Muscle of back (tissue), 11 donors: ENCODE results near the gene COA4. TPM values are rescaled to one million over a fixed set of nuclear protein-coding genes. Genes with fewer than 3 reads are reported as not detected.

Experiments
- DNase-seq, 3 donors: peaks; one replicate each; pipeline versions ENCODE4 v3.0.0 to v3.0.0-alpha.2; 2013
- polyA plus RNA-seq, 10 donors: library from polyadenylated mRNA; unstranded; fragments of 120-200 nt; gene quantifications; one replicate each; pipeline ENCODE4 v1.2.1, GENCODE V29; 2013; ENCODE audit not compliant: insufficient read length in 10 of 10

Gene COA4
- polyA plus RNA-seq, 10 donors, result 66.5 to 79.2 (median 71.1) TPM

DNA sequence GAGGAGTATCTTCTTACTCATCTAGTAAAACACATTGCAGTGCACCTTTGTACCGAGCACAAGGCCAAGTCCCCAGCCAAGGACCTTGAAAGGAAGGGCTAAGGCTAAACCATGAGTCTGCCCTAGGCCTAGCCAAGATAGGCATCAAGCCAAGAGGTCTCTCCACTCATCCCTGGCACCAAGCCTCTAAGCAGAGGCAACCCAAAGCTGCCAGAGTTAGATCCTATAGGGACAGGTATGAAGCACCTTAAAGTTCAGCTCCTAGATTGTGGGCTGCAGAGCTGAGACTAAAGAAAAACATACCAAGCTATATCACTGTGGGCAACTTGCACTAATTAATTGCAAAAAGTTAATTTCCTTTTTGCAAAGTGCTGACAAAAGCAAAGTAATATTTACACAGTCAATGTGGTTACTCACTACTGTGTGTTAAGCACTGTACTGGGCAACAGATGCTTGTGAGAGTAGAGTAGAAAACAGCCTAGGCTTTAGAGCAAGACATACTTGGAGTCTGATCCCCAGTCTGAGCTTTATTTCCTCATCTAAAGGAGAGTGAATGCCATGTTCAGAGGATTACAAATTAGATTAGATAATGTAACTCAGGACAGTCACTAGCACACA lies 7.2 kb downstream of the COA4 start:
- no peak for DNase-seq

DNA sequence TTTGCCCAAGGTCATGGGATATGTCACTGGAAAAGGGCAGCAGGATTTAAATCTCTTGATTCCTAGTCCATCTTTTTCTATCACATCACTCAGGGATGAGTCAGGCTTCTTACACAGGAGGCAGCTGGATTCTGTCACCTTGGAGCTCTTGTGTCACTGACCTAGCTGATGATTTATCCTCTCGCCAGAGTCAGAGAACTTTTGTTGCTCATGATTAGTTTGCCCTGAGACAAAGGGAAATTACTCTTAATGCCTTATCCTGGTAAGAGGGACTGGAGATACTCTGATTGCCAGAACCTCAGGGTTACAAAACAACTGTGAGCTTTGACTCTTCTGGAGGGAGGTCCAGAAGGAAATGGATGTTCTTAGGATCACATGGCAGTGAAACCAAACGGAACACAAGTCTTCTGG lies 10.1 kb downstream of the COA4 start:
- DNase-seq, result peak in 2 of 3 donors; percentile 23 to 57

DNA sequence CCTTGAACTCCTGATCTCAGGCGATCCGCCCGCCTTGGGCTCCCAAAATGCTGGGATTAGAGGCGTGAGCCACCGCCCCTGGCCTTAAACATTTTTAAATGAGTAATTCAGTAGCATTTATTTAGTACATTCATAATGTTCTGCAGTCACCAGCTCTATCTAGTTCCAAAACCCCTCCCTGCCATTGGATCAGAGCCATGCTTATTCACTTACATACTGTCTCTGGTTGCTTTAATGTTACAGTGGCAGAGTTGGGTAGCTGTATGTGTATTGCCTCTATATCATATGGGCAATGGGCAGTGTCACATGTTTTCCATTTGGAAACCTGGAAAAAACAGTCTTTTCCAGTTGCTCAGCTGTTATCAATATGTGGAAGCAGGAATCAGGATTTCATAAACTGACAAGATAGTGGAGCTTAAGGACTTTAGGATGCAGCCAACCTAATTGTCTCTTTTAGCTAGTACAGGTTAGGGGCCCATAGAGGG lies 10.5 kb downstream of the COA4 start:
- peak in 2 of 3 donors; percentile 41 to 55 for DNase-seq

DNA sequence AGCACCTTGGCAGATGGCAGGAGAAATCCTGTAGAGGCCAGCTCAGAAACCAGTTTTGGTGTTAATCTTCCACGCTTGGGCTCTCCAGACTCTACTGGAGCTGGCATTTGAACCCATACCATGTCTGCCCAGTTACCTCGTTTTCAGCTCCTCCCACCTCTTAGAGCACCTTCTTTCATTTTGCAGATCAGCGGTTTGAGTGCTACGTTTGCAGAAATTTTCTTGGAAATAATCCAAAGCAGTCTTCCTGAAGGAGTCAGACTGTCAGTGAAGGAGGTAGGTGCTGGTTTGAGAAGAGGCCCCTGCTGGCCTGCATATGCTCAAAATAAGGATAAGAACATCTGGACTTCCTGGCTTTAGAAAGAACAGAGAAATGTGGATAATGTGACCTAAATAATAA lies 13.7 kb downstream of the COA4 start:
- no peak for DNase-seq

DNA sequence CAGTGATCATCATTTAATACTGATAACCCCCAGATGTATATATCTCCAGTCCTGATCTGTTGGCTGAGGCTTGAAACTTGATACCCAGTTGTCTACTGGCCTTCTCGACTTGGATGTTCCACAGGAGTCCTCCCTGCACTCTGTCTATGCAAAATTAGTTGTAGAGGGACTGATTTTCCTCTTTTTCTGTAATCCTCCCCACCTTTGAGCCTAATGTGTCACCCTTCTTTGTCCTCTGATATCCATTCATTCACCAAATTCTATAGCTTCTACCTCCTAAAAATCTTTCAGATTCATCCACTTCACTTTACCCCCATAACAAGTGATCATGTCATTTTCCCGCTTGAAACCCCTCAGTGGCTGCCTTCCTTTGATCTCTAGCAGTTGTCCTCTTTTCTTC lies 16.4 kb downstream of the COA4 start:
- DNase-seq, result no peak

DNA sequence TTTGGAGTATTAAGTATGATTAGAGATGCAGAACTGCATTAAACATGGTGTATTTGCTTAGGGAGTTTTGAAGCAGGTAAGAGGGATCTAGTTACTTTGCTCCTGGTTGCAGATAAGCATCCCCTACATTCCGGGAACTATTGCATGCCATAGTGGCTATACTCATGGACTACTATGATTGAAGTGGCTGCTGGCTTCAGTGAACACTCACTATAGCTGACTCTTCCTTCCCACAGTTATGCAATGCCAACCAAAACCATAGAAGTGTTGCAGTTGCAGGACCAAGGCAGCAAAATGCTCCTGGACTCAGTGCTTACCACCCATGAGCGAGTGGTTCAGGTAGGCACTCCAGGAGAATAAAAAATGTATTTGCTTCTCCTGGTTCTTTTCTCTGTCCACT lies 17.0 kb downstream of the COA4 start:
- DNase-seq, result no peak

DNA sequence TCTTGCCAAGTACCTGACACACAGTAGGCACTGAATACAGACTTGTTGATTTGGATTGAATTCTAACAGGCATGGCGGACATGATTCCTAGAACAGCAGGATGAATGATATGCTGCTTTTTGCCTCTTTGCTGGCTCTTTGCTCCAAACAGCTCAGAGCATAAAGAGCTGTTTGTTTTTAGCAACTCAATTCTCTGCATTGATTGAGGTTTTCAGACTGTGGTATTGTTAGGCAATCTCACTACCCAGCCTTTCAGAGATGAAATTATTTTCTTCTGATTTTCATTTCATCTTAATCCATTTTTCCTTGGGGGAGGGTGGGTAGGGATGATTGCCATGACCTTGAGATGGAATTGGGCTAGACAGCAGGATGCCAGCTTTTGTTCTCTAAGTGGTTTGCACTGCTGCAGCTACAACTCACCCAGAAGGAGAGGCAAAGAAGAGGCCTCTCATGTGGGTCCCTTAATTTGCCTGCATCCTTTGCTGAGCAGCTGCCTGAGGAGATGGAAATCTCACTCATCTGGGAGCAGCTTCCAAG lies 20.5 kb downstream of the COA4 start:
- DNase-seq, result no peak

DNA sequence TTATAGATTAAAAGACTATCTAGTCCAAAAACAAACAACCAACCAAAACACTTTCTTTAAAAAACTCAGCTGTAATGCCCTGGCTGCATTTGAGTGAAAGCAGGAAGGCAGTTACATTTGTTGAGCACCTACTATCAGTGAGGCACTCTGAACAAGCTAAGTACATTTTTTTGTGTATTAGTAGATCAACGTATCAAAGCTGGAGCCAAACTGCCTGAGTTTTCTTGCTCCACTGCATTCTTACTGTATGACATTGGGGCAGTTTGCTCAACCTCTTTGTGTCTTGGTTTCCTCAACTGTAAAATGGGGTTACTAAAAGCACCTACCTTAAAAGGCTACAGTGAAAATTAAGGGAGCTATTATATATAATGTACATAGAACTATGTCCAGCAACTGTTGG lies 22.0 kb downstream of the COA4 start:
- no peak for DNase-seq

DNA sequence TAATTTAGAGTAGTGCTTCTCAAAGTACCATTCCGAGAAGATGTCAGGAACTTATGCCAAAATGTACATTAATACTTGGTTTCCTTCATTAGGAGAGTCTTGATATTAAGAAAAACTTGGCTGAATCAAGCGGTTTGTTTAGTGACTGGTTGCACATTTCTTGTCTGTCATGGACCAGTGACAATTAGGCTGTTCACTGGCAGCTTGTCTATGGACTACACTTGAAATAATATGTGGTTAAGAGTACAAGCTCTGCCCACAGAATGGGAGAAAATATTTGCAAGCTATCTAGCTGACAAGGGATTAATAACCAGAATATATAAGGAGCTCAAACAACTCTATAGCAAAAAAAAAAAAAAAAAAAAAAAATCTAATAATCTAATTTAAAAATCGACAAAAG lies 24.6 kb downstream of the COA4 start:
- no peak for DNase-seq

DNA sequence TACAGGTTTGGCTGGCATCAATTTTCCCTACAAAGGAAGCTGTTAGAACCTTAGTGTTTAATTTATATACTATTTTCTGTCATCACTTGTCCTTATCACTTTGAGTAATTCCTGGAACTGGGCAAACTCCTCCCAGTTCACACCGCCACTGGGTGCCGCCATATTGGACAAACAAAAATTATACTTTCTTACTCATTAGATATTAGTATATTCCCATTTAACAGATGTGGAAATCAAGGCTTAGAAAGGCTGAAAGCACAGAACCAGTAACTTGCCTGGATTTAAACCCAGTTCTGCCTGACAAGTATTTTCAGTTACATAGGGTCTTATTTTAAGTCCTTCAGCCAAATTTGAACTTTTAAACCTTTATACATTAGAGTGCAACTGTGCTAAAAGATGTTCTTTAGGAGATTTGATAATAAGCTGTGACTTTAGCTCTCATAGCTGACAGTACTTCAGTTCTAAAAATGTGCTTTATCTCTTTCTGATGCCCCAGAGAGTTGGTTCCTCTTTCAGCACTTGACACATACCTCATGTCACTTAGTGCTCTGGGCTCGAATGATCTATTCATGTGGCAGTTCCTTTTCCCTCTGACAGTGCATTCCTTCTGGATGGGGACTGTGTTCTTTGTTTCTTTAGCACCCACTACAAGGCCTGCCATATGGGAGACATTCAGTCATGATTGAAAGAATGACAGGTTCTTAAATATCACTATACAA lies 25.4 kb downstream of the COA4 start:
- DNase-seq, result no peak

DNA sequence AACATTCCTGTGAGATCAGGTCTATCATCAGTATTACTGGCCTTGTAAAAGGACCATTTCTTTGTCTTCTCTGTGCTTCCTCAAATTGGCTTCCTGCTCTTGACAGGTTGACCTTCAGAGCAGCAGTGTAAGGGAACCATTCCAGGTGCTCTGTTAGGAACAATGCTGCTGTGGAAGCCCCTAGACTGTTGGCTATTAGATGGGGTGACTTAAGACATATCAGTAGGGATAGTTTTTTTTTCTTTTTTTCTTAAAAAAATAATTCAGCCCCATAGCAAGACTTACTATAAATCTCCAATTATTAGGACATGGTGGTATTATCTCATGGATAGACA lies 37.6 kb downstream of the COA4 start:
- no peak for DNase-seq

DNA sequence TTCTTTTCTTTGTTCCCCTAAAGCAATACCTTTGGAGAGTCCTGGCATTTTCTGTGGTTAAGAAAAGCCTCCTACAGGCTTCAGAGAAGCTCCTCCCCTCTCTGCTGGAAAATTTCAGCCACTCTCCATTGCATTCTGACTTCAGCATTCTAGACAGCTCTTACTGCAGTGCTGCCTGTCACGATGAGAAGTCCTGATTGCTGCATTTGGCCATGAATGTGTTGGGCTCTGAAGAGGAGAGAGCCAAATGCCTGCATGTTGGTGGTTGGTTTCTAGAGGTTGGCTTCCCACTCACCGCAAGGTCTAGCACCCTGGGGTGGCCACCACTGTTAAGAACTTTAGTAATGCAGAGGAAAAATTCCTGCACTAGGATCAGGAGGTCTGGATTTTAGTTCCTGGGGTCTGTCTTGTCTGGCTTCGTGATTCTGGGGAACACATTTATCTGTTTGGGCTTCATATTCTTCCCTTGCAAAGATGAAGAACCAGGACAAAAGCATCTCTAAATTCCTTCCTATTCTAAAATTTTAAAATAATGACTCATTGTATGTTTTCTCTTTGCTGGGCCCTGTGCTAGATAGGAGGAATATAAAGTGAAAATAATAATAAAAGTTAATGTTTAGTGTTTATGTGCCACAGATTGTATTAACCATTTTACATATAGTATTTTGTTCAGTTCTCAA lies 38.1 kb downstream of the COA4 start:
- DNase-seq, result no peak

DNA sequence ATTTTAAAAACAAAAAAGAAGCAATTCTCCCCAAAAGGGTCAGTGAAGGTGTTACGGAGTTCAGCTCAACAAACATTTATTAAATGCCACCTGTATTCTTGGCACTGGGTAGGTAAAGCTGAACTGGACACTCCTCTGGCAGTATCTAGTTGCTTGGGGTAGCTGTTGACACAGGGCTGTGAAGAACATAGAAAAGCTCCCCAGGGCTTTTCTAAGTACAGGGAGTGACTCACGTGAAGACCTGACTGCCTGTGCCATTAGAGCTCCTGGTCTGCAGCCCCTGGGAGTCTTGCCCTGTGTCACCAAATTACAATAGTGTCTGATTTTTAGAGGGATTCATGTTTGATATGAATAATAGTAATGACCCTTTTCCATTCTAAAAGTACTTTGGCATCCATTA lies 43.6 kb downstream of the COA4 start:
- DNase-seq, result no peak

DNA sequence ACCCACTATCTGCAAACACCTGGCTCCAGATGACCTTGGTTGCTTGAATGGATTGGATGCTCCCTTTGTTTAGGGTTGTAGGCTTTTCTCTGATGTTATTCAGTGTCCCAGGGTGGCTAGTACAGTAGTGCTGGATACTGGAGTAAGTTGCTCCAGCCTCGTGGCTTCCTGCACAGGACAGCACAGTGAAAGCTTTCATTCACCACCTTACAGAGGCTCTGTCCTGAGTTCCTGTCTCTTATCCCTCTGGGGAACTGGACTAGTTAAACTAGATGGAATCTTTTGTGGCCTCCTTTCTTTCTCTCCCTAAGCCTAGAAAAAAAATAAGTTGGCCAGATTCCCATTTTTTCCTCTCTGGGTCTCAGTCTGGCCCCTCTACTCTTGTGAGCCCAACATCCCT lies 46.4 kb downstream of the COA4 start:
- no peak for DNase-seq

Other genes starting within 250 kb of the COA4 start
- 1 to 10 TPM in 9 of 10 donors, under 1 TPM in 1; 0.74 to 3.9 (median 1.2) TPM for gene PLEKHB1, start 230.3 kb downstream of the COA4 start, polyA plus RNA-seq
- 100 to 1,000 TPM in 4 of 10 donors, 10 to 100 TPM in 6; 90.4 to 120 (median 96.9) TPM for gene RAB6A, start 115.8 kb downstream of the COA4 start, polyA plus RNA-seq
- 10 to 100 TPM; 31.1 to 46.1 (median 41.4) TPM for gene MRPL48, start 89.0 kb downstream of the COA4 start, polyA plus RNA-seq
- gene PAAF1, start 153 bp upstream of the COA4 start, polyA plus RNA-seq, result 10 to 100 TPM; 20.8 to 51.7 (median 35.4) TPM
- gene DNAJB13, start 74.2 kb upstream of the COA4 start, polyA plus RNA-seq, result under 1 TPM in 9 of 10 donors, not detected in 1; 0.15 to 0.95 (median 0.29) TPM
- 100 to 1,000 TPM; 117 to 201 (median 142) TPM for gene UCP2, start 106.0 kb upstream of the COA4 start, polyA plus RNA-seq
- 1 to 10 TPM; 1.5 to 6.8 (median 2.6) TPM for gene UCP3, start 132.2 kb upstream of the COA4 start, polyA plus RNA-seq